GM18519 (cell line): ENCODE data around the gene NALF2.

Experiments
- ATAC-seq: cut with Tn5 transposase; IDR thresholded peaks from one replicate; pipeline ENCODE4 v1.9.1; 2021; ENCODE audit warnings: mild to moderate bottlenecking, moderate library complexity; ENCODE audit not compliant: unreplicated experiment, low FRiP score

The NALF2 gene

DNA sequence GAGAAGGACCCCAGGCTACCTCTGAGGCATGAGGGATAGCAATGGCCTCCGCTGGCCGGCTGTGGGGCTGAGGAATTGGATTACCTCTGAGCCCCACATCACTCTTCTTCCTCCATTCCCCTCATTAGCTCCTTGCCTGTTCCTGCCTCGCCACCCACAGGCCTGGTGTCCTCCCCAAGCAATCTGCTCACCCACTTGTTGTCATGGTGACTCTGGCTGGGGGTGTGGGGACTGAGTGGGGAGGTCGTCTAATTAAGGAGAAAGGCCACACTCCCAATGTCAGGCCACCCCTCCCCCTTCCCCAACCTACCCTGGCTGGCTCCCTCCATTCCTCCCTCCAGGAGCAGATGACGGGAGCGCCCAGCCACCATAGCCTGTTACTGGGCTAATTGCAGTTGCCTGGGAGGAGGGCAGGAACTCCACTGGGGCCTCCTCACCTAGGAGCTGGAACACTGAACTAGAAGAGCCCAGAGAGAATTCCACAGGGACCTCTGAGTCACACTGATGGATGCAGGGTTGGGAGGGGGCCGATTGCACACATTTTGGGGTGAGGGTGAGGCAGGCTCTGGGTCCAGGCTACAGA is 20.7 kb downstream of the NALF2 start:
- no peak for ATAC-seq

DNA sequence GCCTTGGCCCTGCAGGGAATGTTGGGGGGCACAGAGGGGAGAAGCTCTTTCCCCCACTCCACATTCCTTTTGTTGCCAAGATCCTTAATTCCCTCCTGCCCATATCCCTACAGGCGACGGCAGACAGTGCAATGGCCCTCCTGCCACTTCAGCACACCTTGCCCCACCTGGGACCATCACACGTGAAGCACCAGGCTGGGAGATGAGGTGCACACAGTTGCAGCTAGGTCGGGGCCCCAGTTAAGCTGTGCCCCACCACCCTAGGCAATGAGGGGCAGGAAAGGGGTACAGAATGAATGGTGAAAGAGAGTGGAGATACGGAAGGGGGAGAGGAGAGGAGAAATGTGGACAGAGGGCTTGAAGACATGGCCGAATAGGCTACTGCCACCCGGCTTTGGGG is 26.2 kb downstream of the NALF2 start:
- no peak for ATAC-seq

DNA sequence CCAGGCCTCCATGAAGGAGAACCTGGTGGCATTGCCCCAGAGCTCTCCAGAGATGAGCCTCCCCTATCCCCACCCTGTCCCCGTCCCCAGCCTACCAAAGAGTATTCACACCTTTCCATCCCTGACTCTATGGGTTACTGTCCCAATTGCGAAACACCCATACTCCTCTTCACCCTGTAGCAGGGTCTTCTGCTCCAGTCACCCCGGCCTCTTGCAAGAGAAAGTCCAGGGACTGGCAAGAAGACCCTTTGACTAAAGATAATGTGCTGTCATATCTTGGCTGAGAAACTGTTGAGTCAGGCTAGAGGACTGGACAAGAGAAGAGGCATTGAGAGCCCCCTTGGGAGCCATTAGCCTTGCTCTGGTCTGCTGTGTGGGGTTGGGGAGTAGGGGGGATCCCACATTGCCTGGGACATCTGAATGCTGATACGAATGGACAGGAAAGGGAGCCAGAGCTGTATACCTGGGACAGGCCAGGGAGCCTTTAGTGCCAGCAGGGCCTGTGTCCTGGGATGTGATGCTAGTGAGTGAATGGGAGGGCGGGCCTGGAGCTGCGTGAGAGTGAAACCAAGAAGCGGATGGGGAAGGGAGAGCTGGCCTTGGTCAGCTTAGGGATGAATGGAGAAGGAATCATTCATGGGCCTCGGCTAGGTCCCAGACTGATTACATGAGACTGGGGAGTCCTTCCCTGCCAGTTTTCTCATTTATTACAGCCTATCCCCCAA is 27.1 kb downstream of the NALF2 start:
- ATAC-seq: no peak

DNA sequence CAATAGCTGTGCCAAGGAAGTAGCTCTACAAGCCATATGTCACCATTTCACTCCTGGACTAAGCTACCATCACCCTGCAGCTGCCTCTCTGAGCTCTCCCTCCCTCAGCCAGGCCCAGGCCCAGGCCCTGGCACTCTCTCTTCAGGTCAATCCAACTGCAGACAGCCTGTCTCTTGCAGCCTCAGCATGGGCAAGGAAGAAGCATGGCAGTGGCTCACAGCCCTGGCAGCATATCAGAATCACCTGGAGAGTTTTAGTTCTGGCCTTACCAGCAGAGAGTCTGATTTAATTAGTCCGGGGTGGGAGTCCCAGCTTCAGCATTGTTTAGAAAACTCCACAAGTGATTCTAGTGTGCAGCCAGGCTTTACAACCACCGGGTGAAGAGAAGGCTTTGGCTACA is 31.5 kb downstream of the NALF2 start:
- no peak for ATAC-seq

DNA sequence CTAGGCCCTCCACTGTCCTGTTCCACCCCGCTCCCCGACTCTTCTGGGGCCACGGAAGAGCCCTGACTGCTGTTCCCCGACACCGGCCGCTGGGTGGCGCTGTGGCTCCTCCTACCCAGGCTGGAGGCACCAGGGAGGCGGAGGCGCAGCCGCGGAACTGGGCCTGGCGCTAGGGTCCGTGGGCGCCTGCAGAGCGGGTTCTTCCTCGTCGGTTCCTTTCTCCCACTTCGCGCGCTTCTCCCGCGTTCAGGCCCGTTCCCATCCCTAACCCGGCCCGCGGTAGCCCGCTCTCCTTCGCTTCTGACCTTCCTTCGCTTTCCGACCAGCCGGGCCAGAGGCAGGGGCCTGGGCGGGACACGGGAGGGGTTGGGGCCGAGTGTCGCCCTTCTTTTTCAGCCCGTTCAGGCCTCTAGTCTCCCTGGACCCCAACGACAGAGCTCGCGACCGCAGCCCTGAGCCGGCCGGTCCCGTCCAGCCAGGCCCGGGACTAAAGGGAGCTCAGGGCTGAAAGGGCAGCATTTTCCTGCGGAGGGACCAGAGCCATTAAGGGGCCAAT is 34.3 kb downstream of the NALF2 start:
- ATAC-seq: peak; percentile 71

DNA sequence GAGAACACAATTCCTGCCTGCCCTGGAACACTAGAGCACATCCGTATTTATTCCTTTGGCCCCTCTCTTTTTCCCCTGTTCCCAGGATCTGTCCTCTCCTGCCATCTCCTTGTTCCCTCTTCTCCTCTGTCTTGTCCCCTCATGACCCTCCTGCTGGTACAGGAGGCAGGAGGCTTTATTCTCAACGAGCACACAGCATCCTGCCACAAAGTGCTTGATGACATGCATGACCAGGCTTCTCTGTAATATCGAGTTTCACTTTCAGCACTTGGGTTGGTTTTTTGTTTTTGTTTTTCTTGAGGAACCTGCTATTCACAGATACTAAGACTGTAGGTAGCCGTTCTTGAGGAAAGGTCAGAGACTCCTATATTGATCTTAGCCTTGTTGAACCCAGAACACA is 35.3 kb downstream of the NALF2 start:
- ATAC-seq: no peak

DNA sequence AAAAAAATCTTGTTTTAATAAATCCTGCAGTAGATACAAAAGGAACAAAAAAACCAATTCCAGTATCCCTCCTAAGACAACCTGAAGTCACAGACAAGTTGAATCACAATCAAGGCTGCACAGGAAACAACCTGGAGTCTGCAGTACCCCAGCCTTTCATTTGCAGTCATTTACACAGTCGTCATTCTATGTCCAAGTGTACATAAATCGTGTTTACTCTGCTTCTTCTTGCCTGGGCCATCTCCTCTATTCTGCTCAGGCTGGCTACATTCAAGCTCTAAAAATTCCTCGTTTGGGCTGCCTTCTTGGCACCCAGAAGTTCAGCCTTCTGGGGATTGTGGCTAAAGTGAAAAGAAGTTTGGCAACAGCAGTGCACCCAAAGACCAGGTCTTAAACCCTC is 37.8 kb downstream of the NALF2 start:
- ATAC-seq: no peak

DNA sequence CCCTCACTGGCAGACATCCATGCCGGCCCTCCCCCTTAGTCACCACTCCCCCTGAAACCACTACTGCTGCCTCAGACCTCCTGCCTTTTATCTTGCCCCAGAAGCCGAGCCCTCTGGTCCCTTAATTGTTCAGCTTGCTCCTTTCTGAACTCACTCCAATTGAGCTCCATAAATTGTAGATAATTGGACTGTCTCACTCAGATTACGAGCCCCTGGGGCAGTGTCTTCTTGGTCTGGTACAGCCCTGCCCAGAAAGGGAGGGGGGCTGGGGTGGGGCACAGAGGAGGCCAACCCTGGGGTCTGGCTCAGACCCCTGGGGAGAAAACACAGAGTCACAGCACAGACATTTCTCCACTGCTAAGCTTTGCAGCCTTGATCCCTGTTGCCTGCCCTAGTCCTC is 39.4 kb downstream of the NALF2 start:
- no peak for ATAC-seq

DNA sequence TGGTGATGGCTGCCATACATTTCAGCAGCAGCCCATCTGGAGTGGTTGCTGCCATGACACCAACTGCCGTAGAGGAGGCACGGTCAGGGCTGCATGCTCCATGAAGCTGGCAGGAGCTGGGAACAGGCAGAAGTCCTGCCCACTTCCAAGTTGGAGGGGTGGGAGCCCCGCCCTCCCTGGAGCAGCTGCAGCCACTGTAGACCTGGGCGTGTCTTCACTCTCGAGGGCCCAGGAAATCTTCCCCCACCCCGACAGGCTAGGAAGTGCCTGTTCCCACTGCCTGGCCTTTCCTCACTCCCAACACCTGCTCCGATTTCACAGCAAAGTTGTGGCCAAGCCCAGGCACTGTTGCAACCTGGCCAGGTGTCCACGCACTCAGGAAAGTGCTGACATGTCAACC is 42.3 kb downstream of the NALF2 start:
- ATAC-seq: no peak

DNA sequence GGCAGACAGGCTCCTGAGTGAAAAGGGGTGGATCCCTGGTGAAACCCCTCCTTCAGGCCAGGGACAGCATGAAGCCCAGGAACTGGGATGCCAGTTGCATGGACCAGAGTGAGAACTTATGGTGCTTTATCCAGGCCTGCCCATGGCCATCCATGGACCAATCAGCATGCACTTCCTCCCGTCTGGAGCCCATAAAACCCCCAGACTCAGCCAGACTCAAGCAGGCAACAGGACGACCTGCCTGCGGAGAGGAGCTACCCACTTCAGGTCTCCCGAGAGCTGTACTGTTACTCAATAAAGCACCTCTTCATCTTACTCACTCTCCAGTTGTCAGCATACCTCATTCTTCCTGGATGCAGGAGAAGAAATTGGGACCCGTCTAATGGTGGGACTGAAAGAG is 42.9 kb downstream of the NALF2 start:
- no peak for ATAC-seq

DNA sequence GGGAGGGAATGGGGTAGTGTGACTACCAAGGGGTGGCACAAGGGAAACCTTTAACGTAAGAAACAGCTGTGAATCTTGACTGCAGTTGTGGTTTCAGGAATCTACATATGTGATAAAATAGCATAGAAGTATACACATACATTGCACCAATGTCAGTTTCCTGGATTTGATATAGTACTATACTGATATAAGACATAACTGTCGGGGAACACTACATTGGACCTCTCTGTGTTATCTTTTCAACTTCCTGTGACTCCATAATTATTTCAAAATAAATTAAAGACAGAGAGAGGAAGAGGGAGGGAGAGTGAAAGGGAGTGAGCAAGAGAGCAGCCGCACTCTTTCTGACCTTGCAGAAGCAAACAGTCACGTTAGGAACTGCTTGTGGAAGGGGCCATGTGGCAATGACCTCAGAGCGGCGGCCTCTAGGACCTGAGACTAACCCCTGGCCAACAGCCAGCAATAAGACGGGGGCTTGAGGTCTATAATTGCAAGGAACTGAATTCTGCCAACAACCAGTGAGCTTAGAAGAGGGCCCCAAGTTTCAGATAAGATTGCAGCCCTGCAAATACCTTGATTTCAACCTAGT is 47.4 kb downstream of the NALF2 start:
- no peak for ATAC-seq

DNA sequence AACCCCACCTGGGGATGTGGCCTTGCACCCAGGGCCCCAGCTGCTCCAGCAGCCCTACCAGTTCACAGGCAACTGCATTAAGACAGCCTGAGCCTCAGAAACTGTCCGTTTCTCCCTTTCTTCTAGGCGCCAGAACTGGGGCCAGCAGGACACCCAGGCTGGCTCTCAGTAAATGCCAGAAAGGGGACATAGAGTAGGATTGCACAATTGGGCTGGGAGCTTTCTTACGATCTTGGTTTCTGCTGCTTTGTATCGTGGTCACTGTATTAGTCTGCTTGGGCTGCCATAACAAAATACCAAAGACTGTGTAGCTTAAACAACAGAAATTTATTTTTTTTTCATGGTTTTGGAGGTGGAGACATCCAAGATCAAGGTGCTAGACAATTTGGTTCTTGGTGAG is 48.4 kb downstream of the NALF2 start:
- no peak for ATAC-seq
